Measurements from ENCODE around the gene GPRC5D.

The GPRC5D gene

GRCh38 chr12:12915656-12916055 is 36.3 kb downstream of the GPRC5D start:
- Histone ChIP-seq H4K20me1 (ENCODE audit: insufficient read depth) (no peaks in the 10 kb centered on the region), H3K9ac (no peak overlapping the region), H3K27me3 (ENCODE audit: insufficient read depth, low read depth) (no peaks in the 10 kb centered on the region), H3K79me2 (ENCODE audit: insufficient read depth, low read depth) (no peaks in the 10 kb centered on the region), H3K27ac (no peak overlapping the region), H3K36me3 (ENCODE audit: insufficient read depth) (no peaks in the 10 kb centered on the region), H3K4me1 (ENCODE audit: low read depth, poor library complexity, severe bottlenecking) (no peaks in the 10 kb centered on the region), H3K4me3 (IDR thresholded peaks at IDR 0.05; ENCODE audit: insufficient read depth, low read depth, low read length) (no peak overlapping the region), H2AFZ (ENCODE audit: low read depth) (0 out of 2 replicates have a peak overlapping the region, but pooled peaks have one; percentile 3), H3K4me2 (no peak overlapping the region)
- TF ChIP-seq CTCF (conservative IDR thresholded peaks at IDR 0.05; ENCODE audit: low read depth, low read length): no peak

- no peaks in the 10 kb centered on the region for H4K20me1 ChIP-seq (ENCODE audit: insufficient read depth)
- H3K27me3 ChIP-seq (ENCODE audit: insufficient read depth, low read depth): no peaks in the 10 kb centered on the region
- no peak overlapping the region for H3K4me3 ChIP-seq (IDR thresholded peaks at IDR 0.05; ENCODE audit: insufficient read depth, low read depth, low read length)
- H3K36me3 ChIP-seq (ENCODE audit: insufficient read depth): no peaks in the 10 kb centered on the region
- no peak overlapping the region for H3K4me2 ChIP-seq
- H3K9ac ChIP-seq: no peak overlapping the region
- no peaks in the 10 kb centered on the region for H3K4me1 ChIP-seq (ENCODE audit: low read depth, poor library complexity, severe bottlenecking)
- H3K79me2 ChIP-seq (ENCODE audit: insufficient read depth, low read depth): no peaks in the 10 kb centered on the region
- H2AFZ ChIP-seq (ENCODE audit: low read depth): no peak overlapping the region
- no peak for TF ChIP-seq CTCF (conservative IDR thresholded peaks at IDR 0.05; ENCODE audit: low read depth, low read length)
- no peak overlapping the region for H3K27ac ChIP-seq
Measured at GRCh38 chr12:12912711-12913110, 39.3 kb downstream of the GPRC5D start.

GRCh38 chr12:12909995-12910420 is 42.0 kb downstream of the GPRC5D start:
- Histone ChIP-seq H3K4me3 (IDR thresholded peaks at IDR 0.05; ENCODE audit: insufficient read depth, low read depth, low read length) (no peak overlapping the region), H2AFZ (ENCODE audit: low read depth) (no peak overlapping the region), H4K20me1 (ENCODE audit: insufficient read depth) (no peaks in the 10 kb centered on the region), H3K79me2 (ENCODE audit: insufficient read depth, low read depth) (no peaks in the 10 kb centered on the region), H3K9ac (no peak overlapping the region), H3K4me1 (ENCODE audit: low read depth, poor library complexity, severe bottlenecking) (no peaks in the 10 kb centered on the region), H3K27ac (no peak overlapping the region), H3K4me2 (no peak overlapping the region), H3K27me3 (ENCODE audit: insufficient read depth, low read depth) (no peaks in the 10 kb centered on the region), H3K36me3 (ENCODE audit: insufficient read depth) (no peaks in the 10 kb centered on the region)
- TF ChIP-seq CTCF (conservative IDR thresholded peaks at IDR 0.05; ENCODE audit: low read depth, low read length): no peak

GRCh38 chr12:12909228-12909994 is 42.6 kb downstream of the GPRC5D start:
- Histone ChIP-seq H3K79me2 (ENCODE audit: insufficient read depth, low read depth) (no peaks in the 10 kb centered on the region), H4K20me1 (ENCODE audit: insufficient read depth) (no peaks in the 10 kb centered on the region), H3K4me3 (IDR thresholded peaks at IDR 0.05; ENCODE audit: insufficient read depth, low read depth, low read length) (no peak overlapping the region), H3K4me1 (ENCODE audit: low read depth, poor library complexity, severe bottlenecking) (no peaks in the 10 kb centered on the region), H3K4me2 (no peak overlapping the region), H3K27ac (no peak overlapping the region), H2AFZ (ENCODE audit: low read depth) (no peak overlapping the region), H3K36me3 (ENCODE audit: insufficient read depth) (no peaks in the 10 kb centered on the region), H3K9ac (no peak overlapping the region), H3K27me3 (ENCODE audit: insufficient read depth, low read depth) (no peaks in the 10 kb centered on the region)
- no peak for TF ChIP-seq CTCF (conservative IDR thresholded peaks at IDR 0.05; ENCODE audit: low read depth, low read length)

All from KMS-11 (cell line).